ENCODE results near the gene LRCH1. TPM values are rescaled to one million over a fixed set of nuclear protein-coding genes. Genes with fewer than 3 reads are reported as not detected.
A peak's percentile ranks its signal among the peaks of the same experiment; 100 is the strongest.
"Not testable (repeated sequence)": the region's sequence is repeated elsewhere in the genome, so short reads cannot be mapped to it uniquely, and the experiment has no call there.

Gene LRCH1
- total RNA-seq, 2 experiments from 2014 or later: 19.8 to 20.9 TPM

DNA sequence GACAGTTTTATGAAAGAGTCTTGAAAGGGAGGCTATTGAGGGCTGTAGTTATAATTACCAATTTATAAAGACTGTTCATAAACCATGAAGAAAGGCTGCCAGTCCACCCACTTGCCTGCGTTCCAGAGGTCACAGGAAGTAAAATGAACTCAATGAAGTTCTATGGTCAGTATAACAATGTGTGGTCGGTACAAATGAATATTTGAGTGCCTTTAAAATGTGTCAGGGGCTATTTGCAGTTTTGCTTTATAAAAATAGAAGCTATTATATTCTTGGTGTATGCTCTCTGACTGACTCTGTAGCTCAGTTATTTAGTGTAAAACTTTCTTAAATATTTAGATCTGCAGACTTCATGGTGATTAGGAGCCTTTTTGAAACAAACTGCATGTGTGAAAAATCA lies 197.0 kb downstream of the LRCH1 start:
- ATAC-seq (no peak), DNase-seq (no peak)
- no peak overlapping the region for H3K4me3 Mint-ChIP-seq
- H3K27ac Mint-ChIP-seq: peak overlapping the region; percentile 16
- no peaks in the 10 kb centered on the region for H3K9me3 Mint-ChIP-seq (ENCODE audit: low read depth)
- H3K27me3 Mint-ChIP-seq: no peaks in the 10 kb centered on the region
- CTCF ChIA-PET: no interaction called here
- H3K36me3 Mint-ChIP-seq: peaks cover 47% of the 10 kb centered on the region
- peaks cover 40% of the 10 kb centered on the region for H3K4me1 Mint-ChIP-seq

DNA sequence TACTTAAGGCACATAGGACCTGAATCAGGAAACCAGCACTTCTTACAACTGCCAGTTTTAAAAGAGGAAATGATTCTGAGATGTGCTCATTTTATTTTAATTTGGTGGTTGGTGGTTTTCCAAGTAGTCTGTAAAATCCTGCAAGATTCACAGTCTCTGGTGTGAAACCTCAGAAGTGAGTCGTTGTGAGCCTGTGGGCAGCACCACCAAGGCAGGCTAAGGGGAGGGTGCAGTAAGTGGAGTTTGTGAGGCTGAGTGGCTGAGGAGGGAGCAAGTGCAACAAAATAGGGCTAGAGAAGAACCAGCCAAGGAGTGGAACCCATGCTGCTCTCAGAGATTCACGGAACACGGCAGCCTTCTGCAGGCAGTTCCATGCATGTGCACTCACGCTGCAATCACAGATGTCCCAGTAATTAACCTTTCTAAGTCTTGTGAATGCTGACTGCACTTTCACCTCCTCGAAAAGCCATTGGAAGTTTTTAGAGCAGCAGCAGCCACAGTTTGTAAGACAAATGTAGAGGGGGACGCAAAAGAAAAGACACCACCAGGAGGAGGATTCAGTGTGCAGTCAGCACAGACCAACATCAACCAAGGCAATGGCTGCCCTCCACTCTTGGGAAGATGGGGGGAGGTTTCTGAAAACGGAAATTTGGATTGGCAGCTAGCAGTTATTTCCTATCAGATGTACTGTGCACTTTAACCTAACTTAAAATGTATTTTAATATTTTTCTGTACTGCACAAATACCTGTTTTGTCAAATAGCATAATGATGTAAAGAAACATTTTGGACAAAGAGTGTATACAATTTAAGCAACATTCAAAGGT lies 199.1 kb downstream of the LRCH1 start:
- Mint-ChIP-seq H3K36me3 (peaks cover 35% of the 10 kb centered on the region), H3K27me3 (no peaks in the 10 kb centered on the region), H3K27ac (peak overlapping the region; percentile 89), H3K4me1 (peaks cover 40% of the 10 kb centered on the region), H3K4me3 (peak overlapping the region; percentile 38), H3K9me3 (ENCODE audit: low read depth) (no peaks in the 10 kb centered on the region)
- ATAC-seq: peak; percentile 99
- CTCF ChIA-PET: interaction anchor here (0.6 to 1.5 kb wide), 8 partner anchors 13 to 200 kb away, joined by 3 to 10 read pairs (median 3); no protein-coding TSS in a partner anchor
- peak; percentile 92 for DNase-seq

DNA sequence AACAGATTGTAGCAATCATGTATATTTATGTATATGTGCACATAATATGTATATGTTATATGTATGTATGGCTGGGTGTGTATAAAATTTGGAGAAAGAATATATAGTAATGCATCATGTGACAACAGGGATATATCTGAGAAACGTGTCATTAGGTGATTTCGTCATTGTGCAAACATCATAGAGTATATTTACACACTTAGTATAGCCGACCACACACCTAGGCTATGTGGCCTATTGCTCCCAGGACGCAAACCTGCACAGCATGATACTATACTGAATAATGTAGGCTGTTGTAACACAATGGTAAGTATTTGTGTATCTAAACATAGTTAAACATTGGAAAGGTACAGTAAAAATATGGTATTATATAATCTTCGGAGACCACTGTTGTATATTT lies 200.2 kb downstream of the LRCH1 start:
- CTCF ChIA-PET: interaction anchor here (0.8 kb wide), 1 partner anchor 201 kb away, joined by 3 read pairs; no protein-coding TSS in a partner anchor
- H3K27me3 Mint-ChIP-seq: no peaks in the 10 kb centered on the region
- no peak overlapping the region for H3K27ac Mint-ChIP-seq
- H3K36me3 Mint-ChIP-seq: peaks cover 37% of the 10 kb centered on the region
- no peak for DNase-seq
- H3K4me3 Mint-ChIP-seq: no peak overlapping the region
- no peak for ATAC-seq
- peaks cover 48% of the 10 kb centered on the region for H3K4me1 Mint-ChIP-seq
- H3K9me3 Mint-ChIP-seq (ENCODE audit: low read depth): no peaks in the 10 kb centered on the region

DNA sequence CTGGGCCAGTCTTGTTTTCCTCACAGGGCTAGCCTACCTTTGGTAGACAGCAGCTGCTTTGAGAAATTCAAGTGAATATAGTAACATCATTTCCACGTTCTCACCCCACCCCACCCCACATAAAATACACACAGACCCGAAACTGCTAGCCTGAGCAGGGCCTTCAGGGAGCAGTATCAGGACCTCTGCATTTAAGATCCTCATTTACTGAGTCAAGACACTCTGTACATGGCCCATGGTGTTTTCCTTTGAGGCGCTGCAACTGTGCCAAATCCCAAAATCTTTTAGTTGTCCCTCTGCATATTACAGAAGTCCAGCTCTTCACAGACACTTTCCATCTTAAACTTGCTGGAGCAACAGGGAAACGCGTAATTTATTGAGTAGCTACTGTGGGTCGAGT lies 200.9 kb downstream of the LRCH1 start:
- ATAC-seq (no peak), DNase-seq (no peak)
- Mint-ChIP-seq H3K4me3 (no peak overlapping the region), H3K4me1 (peaks cover 51% of the 10 kb centered on the region), H3K36me3 (peaks cover 29% of the 10 kb centered on the region), H3K27me3 (no peaks in the 10 kb centered on the region), H3K9me3 (ENCODE audit: low read depth) (no peaks in the 10 kb centered on the region), H3K27ac (no peak overlapping the region)
- CTCF ChIA-PET: interaction anchor here (1.1 to 1.2 kb wide), 2 partner anchors 11 to 202 kb away, joined by 3 read pairs; no protein-coding TSS in a partner anchor

DNA sequence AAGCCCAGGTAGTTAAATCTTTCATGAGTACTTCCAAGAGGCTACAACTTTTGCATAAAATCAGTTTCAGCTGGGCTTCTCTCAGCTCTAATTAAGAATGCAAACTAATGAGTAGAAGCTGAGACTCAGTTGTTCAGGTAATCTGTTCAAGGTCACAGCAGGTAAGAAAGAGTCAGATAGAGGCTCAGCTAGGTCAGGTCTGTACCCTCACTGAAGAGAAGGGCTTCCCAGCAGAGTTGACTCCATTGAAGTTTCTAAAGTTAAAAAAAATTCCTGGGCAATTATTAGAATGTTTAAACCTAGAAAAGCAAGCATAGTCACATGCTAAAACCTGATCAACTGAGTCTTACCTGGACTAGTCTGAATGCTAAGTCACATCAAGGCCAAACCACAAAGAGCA lies 201.8 kb downstream of the LRCH1 start:
- Mint-ChIP-seq H3K9me3 (ENCODE audit: low read depth) (no peaks in the 10 kb centered on the region), H3K4me3 (no peak overlapping the region), H3K36me3 (peaks cover 24% of the 10 kb centered on the region), H3K4me1 (peaks cover 53% of the 10 kb centered on the region), H3K27ac (no peak overlapping the region), H3K27me3 (no peaks in the 10 kb centered on the region)
- CTCF ChIA-PET: interaction anchor here (1.1 to 1.2 kb wide), 2 partner anchors 10 to 203 kb away, joined by 3 read pairs; no protein-coding TSS in a partner anchor
- ATAC-seq: no peak
- no peak for DNase-seq

DNA sequence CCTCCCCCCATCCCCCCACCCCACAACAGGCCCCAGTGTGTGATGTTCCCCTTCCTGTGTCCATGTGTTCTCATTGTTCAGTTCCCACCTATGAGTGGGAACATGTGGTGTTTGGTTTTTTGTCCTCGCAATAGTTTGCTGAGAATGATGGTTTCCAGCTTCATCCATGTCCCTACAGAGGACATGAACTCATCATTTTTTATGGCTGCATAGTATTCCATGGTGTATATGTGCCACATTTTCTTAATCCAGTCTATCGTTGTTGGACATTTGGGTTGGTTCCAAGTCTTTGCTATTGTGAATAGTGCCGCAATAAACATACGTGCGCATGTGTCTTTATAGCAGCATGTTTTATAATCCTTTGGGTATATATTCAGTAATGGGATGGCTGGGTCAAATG lies 202.5 kb downstream of the LRCH1 start:
- DNase-seq; CTCF ChIA-PET; H3K9me3 Mint-ChIP-seq (ENCODE audit: low read depth); H3K4me3 Mint-ChIP-seq; H3K27ac Mint-ChIP-seq; ATAC-seq; H3K27me3 Mint-ChIP-seq: not testable (repeated sequence)
- Mint-ChIP-seq H3K36me3 (peaks cover 19% of the 10 kb centered on the region), H3K4me1 (peaks cover 50% of the 10 kb centered on the region)

DNA sequence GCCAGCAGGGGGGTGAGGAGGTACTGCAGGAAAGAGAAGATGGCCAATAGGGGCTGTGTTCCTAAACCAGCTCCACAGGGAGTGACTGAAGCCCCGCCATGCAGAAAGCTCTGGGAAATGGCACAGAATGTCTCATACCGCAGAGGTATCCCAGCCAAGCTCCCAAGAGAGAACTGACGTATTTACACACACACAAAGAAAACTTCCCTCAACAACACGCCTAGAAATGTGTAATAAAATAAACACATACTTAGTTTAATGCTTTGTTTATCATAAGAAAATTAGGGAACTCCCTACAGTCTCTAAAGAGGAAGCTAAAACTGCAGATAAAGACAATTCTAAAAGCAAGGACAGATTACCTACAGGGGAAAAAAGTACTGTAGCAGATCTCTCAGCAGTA lies 204.0 kb downstream of the LRCH1 start:
- Mint-ChIP-seq H3K36me3 (peaks cover 12% of the 10 kb centered on the region), H3K4me1 (peaks cover 37% of the 10 kb centered on the region), H3K9me3 (ENCODE audit: low read depth) (no peaks in the 10 kb centered on the region), H3K27ac (no peak overlapping the region), H3K4me3 (no peak overlapping the region), H3K27me3 (no peaks in the 10 kb centered on the region)
- ATAC-seq (no peak), DNase-seq (no peak)
- CTCF ChIA-PET: no interaction called here

DNA sequence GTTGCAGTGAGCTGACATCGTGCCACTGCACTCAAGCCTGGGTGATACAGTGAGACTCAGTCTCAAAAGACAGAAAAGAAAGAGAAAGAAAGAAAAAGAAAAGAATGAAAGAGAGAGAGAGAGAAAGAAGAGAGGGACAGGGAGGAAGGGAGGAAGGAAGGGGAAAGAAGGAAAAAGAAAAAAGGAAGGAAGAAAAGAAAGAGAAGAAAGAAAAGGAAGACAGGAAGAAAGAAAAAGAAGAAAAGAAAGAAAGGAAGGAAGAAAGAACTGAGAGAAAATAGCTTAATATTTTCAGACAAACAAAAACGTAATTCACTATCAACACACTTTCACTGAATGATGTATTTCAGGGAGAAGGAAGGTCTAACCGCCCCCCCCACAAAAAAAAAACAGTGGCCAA lies 204.7 kb downstream of the LRCH1 start:
- no peak for ATAC-seq
- H3K27me3 Mint-ChIP-seq: no peaks in the 10 kb centered on the region
- no peaks in the 10 kb centered on the region for H3K9me3 Mint-ChIP-seq (ENCODE audit: low read depth)
- H3K27ac Mint-ChIP-seq: no peak overlapping the region
- H3K4me3 Mint-ChIP-seq: no peak overlapping the region
- CTCF ChIA-PET: no interaction called here
- H3K36me3 Mint-ChIP-seq: peaks cover 12% of the 10 kb centered on the region
- DNase-seq: no peak
- peaks cover 31% of the 10 kb centered on the region for H3K4me1 Mint-ChIP-seq

DNA sequence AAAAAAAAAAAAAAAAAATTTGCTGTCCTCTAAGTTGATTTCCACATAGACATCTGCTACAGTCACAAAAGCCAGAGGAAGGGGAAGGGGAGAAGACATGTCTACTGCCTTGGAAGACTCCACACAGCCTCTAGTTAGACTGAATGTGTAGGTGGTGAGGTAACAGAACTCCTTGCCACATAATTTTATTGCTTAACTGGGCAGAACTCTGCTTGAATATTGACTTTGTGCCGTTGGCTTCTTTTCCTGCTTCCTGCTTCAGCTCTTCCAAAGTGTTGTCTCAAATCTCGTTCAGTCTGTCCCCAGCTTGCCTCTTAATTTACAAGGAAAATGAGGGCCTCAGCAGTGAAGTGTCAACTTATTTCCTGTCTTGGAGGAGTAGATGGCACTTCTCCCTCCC lies 206.9 kb downstream of the LRCH1 start:
- DNase-seq: no peak
- ATAC-seq: no peak
- CTCF ChIA-PET: no interaction called here
- no peaks in the 10 kb centered on the region for H3K9me3 Mint-ChIP-seq (ENCODE audit: low read depth)
- H3K27me3 Mint-ChIP-seq: no peaks in the 10 kb centered on the region
- H3K4me1 Mint-ChIP-seq: peaks cover 14% of the 10 kb centered on the region
- no peak overlapping the region for H3K27ac Mint-ChIP-seq
- H3K36me3 Mint-ChIP-seq: peaks cover 3% of the 10 kb centered on the region
- no peak overlapping the region for H3K4me3 Mint-ChIP-seq

DNA sequence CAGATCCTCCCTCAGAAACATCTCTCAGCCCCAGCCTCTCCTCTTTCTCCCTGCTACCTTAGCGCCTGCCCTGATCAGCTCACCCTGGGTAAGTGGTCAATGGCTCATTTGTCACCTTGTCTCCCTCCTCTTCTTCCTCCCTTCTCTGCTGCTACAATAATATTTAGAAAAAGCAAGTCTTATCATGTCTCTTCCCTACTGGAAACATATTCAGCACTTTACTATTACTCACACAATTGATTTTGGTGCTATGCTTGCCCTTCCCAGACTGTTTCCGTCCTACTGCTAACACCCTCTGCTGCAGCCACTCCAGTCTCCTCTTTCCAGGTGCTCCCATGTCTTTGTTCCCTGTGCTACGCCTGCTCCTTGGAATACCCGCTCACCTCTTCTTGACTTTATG lies 208.2 kb downstream of the LRCH1 start:
- peaks cover 14% of the 10 kb centered on the region for H3K4me1 Mint-ChIP-seq
- H3K9me3 Mint-ChIP-seq (ENCODE audit: low read depth): no peaks in the 10 kb centered on the region
- no peaks in the 10 kb centered on the region for H3K27me3 Mint-ChIP-seq
- CTCF ChIA-PET: no interaction called here
- no peak overlapping the region for H3K4me3 Mint-ChIP-seq
- peaks cover 2% of the 10 kb centered on the region for H3K36me3 Mint-ChIP-seq
- DNase-seq: no peak
- H3K27ac Mint-ChIP-seq: no peak overlapping the region
- no peak for ATAC-seq

DNA sequence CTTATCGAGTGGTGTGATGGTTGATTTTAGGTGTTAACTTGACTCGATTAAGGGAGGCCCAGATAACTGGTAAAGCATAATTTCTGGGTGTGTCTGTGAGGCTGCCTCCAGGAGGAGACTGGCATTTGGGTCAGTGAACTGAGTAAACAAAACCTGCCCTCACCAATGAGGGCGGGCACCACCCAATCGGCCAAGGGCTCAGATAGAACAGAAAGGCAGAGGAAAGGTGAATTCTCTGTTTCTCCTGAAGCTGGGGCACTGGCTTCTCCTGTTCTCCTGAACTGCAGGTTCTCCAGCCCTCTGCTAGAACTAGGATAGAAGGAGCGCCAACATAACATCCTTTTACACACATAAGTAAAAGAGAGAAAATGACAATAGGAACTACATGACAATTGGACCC lies 208.9 kb downstream of the LRCH1 start:
- CTCF ChIA-PET: no interaction called here
- peaks cover 14% of the 10 kb centered on the region for H3K4me1 Mint-ChIP-seq
- H3K27me3 Mint-ChIP-seq: no peaks in the 10 kb centered on the region
- no peak overlapping the region for H3K4me3 Mint-ChIP-seq
- DNase-seq (no peak), ATAC-seq (no peak)
- H3K36me3 Mint-ChIP-seq: peaks cover 2% of the 10 kb centered on the region
- no peak overlapping the region for H3K27ac Mint-ChIP-seq
- H3K9me3 Mint-ChIP-seq (ENCODE audit: low read depth): no peaks in the 10 kb centered on the region

DNA sequence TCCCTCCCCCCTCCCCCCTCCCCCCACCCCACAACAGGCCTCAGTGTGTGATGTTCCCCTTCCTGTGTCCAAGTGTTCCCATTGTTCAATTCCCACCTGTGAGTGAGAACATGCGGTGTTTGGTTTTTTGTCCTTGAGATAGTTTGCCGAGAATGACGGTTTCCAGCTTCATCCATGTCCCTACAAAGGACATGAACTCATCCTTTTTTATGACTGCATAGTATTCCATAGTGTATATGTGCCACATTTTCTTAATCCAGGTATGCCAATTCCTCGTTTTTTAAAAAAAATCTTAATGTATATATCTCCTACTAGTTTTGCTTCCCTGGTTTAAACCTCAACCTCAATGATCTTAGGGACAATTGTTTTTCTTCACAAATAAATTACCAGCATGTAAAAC lies 217.0 kb downstream of the LRCH1 start:
- peaks cover 43% of the 10 kb centered on the region for H3K36me3 Mint-ChIP-seq
- DNase-seq; H3K4me3 Mint-ChIP-seq; ATAC-seq; CTCF ChIA-PET; H3K4me1 Mint-ChIP-seq; H3K27me3 Mint-ChIP-seq; H3K9me3 Mint-ChIP-seq (ENCODE audit: low read depth); H3K27ac Mint-ChIP-seq: not testable (repeated sequence)

DNA sequence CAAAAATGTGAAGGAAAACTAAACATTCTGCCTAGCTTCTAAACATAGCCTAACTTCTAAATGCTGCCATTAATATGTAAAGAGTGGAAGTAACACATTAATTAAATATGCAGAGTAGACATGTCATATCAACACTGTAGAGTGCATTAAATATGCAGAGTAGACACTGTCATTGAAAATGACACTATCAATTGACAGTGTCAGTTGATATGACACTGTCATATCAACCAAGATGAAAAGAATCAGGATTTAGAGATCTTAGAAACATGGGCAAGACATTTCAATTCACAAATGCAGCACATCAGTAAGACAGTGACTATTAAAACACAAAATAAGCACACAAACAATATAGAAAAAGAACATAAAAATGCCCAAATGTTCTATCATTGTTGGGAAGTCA lies 218.7 kb downstream of the LRCH1 start:
- H3K27me3 Mint-ChIP-seq: no peaks in the 10 kb centered on the region
- H3K36me3 Mint-ChIP-seq: peaks cover 55% of the 10 kb centered on the region
- DNase-seq: no peak
- no peaks in the 10 kb centered on the region for H3K4me1 Mint-ChIP-seq
- no peak overlapping the region for H3K27ac Mint-ChIP-seq
- ATAC-seq: no peak
- H3K9me3 Mint-ChIP-seq (ENCODE audit: low read depth): no peaks in the 10 kb centered on the region
- CTCF ChIA-PET: no interaction called here
- H3K4me3 Mint-ChIP-seq: no peak overlapping the region

DNA sequence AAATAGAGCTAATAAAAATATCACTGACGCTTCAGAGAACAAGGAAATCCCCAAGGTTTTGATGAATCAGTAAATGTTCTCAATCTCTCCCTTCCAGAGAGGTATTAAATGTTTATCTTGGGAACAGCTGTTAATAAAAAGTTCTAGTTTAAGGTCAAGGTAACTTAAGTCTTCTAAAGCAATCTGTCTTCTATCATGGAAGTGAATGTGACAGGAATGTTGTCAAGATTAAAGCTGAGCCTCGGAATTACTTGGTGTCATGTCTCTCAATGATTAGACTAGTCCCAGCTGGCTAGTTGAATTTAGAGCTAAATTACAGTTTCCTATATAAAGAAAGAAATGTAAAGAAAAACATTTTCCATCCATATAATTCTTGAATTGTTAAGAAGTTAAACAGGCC lies 220.6 kb downstream of the LRCH1 start:
- Mint-ChIP-seq H3K4me3 (no peak overlapping the region), H3K27ac (no peak overlapping the region), H3K4me1 (no peaks in the 10 kb centered on the region), H3K9me3 (ENCODE audit: low read depth) (no peaks in the 10 kb centered on the region), H3K27me3 (no peaks in the 10 kb centered on the region), H3K36me3 (peaks cover 64% of the 10 kb centered on the region)
- CTCF ChIA-PET: interaction anchor here (1.8 kb wide), 1 partner anchor 9 kb away, joined by 5 read pairs; no protein-coding TSS in a partner anchor
- DNase-seq: no peak
- ATAC-seq: no peak
